Measurements from ENCODE around the gene CANX.

- TF ChIP-seq CTCF (IDR thresholded peaks at IDR 0.05) (no peak), EZH2phosphoT487 (IDR thresholded peaks at IDR 0.05) (no peak), EZH2 (IDR thresholded peaks at IDR 0.05) (no peak)
Observed at GRCh38 chr5:179746872-179747271, 48.1 kb downstream of the CANX start.
